ENCODE measurements around the gene ABCC11. TPM values are rescaled to one million over a fixed set of nuclear protein-coding genes. Genes with fewer than 3 reads are reported as not detected.

Gene ABCC11
- total RNA-seq, result under 0.01 TPM

- no peak for DNase-seq (ENCODE audit: low read depth in 2 of 3, low spot score in 2 of 3)
Measured at GRCh38 chr16:48247311-48247710, at the start of gene ABCC11. Gene ABCC11 (minus strand): TSS chr16:48247539. CDS start chr16:48231921, 15,618 bp downstream.

- no peak for DNase-seq (ENCODE audit: low read depth in 2 of 3, low spot score in 2 of 3)
Measured at GRCh38 chr16:48295488-48296281, 48.3 kb upstream of the ABCC11 start.

GRCh38 chr16:48294724-48295123 lies 47.4 kb upstream of the ABCC11 start:
- DNase-seq (ENCODE audit: low read depth in 2 of 3, low spot score in 2 of 3), result no peak

DNA sequence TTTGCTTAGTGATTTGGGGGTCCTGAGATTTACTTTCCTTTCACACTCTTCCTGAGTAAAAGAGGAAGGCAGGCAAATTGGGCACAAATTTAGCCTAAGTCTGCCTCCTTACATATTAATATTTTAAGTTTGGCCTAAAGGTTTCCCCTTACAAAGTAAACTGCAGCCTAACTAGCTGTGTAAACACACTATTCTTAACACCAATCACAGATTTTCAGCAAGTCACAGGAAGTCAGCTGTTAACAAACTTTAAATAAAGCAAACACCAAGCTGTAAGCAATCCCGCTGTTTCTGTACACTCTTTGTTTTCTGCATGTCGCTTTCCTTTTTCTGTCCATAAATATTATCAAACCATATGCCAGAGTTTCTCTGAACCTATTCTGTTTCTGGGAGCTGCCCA lies 45.1 kb upstream of the ABCC11 start:
- no peak for DNase-seq (ENCODE audit: low read depth in 2 of 3, low spot score in 2 of 3)

GRCh38 chr16:48291754-48292153 lies 44.4 kb upstream of the ABCC11 start:
- DNase-seq (ENCODE audit: low read depth in 2 of 3, low spot score in 2 of 3), result no peak

GRCh38 chr16:48291303-48291702 lies 44.0 kb upstream of the ABCC11 start:
- no peak for DNase-seq (ENCODE audit: low read depth in 2 of 3, low spot score in 2 of 3)

DNA sequence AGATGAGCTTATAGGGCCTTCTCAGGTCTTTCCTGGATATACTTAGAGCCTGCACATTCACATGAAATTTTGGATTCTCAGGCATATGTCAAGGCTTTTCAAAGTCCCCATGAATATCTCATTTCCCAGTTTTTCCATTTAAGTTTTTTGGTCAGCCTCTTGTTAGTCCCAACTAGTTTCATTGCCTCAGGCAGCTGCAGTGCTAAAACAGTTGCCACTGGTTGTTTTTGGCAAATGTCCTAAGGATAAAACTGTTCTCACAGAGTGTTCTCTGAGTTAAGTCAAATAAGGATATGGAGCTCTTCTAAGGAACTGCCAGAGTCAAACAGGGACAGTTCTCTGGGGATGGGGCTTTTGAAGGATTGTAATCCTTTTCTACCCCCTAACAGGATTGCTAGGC lies 39.9 kb upstream of the ABCC11 start:
- DNase-seq (ENCODE audit: low read depth in 2 of 3, low spot score in 2 of 3), result no peak

DNA sequence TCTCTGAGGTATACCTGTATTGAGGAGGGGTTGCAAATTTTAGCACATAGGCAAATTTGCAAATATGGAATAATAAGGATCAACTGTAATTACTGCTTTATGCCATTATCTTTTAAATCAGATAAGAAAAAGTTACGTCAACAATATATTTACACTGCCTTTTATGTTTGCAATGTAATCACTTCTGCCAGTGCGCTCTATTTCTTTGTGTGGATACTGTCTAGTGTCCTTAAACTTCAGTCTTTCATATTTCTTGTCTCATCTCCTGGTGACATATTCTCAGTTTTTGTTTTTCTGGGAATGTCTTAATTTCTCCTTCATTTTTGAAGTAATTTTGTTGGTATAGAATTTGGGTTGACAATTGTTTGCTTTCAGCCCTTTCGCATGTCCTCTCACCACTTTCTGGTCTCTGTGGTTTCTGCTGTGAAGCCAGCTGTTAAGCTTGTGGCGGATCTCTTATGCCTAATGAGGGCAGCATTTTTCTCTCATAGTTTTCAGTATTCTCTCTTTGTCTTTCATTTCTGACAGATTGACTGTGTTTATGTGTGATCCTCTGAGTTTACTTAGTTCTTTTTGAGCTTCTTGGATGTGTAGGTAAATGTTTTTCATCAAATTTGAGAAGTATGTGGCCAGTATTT lies 37.6 kb upstream of the ABCC11 start:
- DNase-seq (ENCODE audit: low read depth in 2 of 3, low spot score in 2 of 3), result no peak

GRCh38 chr16:48282636-48283263 lies 35.4 kb upstream of the ABCC11 start:
- no peak for DNase-seq (ENCODE audit: low read depth in 2 of 3, low spot score in 2 of 3)

- DNase-seq (ENCODE audit: low read depth in 2 of 3, low spot score in 2 of 3), result no peak
Measured at GRCh38 chr16:48280546-48280945, 33.2 kb upstream of the ABCC11 start.

DNA sequence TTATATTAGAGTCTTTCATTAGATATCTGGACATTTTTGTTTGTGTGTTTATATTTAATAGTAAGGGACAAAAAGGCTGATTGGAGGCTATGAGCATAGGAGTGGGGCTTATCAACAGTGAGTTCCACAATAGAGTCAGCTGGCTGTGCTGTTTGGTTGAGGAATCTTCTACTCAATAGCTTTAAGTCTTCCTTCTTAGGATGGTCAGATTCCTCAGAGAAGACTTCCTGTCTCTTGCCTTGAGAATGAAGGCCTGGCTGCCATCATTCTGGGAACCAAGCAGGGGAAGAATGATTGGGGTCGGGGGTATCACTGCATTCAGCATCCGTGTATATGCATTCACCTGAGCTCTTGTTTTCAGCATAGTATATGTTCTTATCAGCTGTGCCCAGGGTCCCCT lies 31.9 kb upstream of the ABCC11 start:
- no peak for DNase-seq (ENCODE audit: low read depth in 2 of 3, low spot score in 2 of 3)

GRCh38 chr16:48277158-48277557 lies 29.8 kb upstream of the ABCC11 start:
- no peak for DNase-seq (ENCODE audit: low read depth in 2 of 3, low spot score in 2 of 3)

- DNase-seq (ENCODE audit: low read depth in 2 of 3, low spot score in 2 of 3), result no peak
Measured at GRCh38 chr16:48276102-48276501, 28.8 kb upstream of the ABCC11 start.

DNA sequence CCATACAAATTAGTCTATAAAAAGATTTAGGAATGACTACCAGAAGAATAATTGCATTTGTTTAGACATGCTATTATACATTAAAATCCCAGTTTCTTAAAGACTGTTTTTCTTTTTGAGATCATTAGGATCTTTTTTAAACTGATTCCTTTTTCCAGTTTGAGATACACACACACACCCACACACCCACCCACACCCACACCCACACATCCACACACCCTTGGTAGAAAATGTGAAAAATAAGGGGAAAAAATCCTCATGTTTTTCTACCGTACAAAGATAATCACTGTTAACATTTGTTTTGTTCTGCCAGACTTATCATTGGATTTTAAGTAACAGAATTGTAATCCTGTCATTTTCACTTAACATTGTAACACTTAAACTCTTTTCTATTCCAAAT lies 27.1 kb upstream of the ABCC11 start:
- DNase-seq (ENCODE audit: low read depth in 2 of 3, low spot score in 2 of 3), result no peak

- no peak for DNase-seq (ENCODE audit: low read depth in 2 of 3, low spot score in 2 of 3)
Measured at GRCh38 chr16:48272837-48273421, 25.6 kb upstream of the ABCC11 start.

- no peak for DNase-seq (ENCODE audit: low read depth in 2 of 3, low spot score in 2 of 3)
Measured at GRCh38 chr16:48271728-48272127, 24.4 kb upstream of the ABCC11 start.

DNA sequence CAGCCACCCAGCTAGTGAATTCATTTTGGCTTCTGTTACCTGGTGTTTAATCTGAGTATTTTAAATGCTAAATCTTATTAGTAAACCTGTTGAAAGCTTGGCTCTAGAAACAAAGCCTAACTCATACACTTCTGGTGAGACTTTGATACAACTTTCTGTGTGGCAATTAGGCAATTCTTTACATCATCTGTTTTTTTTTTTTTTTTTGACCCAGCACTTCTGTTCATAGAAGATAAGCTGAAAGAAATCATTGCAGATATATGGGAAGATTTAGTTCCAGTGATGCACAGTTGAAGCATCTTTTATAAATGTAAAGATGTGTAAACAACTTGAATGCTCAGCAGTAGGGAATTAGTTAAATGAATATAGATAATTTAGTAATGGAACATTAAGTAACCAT lies 21.7 kb upstream of the ABCC11 start:
- no peak for DNase-seq (ENCODE audit: low read depth in 2 of 3, low spot score in 2 of 3)

DNA sequence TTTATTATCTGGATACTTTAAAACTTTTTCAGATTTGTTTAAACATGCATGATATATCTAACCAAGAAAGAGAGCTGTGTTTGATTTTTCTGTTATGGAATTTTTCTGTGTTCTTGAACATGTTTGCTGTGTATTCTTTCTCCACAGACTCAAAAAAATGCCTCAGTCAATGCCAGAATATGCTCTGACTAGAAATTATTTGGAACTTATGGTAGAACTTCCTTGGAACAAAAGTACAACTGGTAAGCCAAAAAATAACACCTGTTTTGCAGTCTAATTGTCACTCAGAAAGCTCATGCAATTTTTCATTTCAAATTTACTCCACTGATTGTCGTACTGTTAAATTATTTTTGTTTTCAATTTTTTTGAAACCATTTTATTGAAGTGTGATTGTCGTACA lies 15.3 kb upstream of the ABCC11 start:
- DNase-seq (ENCODE audit: low read depth in 2 of 3, low spot score in 2 of 3), result no peak

DNA sequence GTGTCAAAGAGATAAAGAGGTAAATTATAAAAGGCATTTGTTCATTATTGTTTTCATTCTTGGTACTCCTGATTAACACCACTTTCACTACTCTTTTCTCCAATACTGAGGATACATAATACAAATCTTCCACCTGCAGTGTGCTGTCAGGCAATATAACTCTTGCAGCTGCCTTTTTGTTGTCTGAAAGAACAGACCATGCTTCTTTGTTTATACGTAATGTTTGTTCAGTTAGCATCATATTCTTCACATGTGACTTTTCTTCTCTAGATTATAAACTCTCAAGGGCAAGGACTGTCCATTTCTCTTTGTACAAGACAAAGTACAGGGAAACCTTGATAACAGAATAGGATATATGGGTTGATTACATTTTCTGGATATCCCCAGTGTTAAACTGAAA lies 14.2 kb upstream of the ABCC11 start:
- DNase-seq (ENCODE audit: low read depth in 2 of 3, low spot score in 2 of 3), result no peak

GRCh38 chr16:48256579-48257177 lies 9.3 kb upstream of the ABCC11 start:
- DNase-seq (ENCODE audit: low read depth in 2 of 3, low spot score in 2 of 3), result no peak

- DNase-seq (ENCODE audit: low read depth in 2 of 3, low spot score in 2 of 3), result no peak
Measured at GRCh38 chr16:48252013-48252412, 4.7 kb upstream of the ABCC11 start.

Measured in hematopoietic multipotent progenitor cell (in vitro differentiated cells).